ENCODE results near the gene IFI6. TPM values are rescaled to one million over a fixed set of nuclear protein-coding genes. Genes with fewer than 3 reads are reported as not detected.
"Not testable (repeated sequence)": the region's sequence is repeated elsewhere in the genome, so short reads cannot be mapped to it uniquely, and the experiment has no call there.

The IFI6 gene
- total RNA-seq, 2 experiments from 2014 or later: 41.8 to 62.5 TPM

- Mint-ChIP-seq H3K27me3 (no peaks in the 10 kb centered on the region), H3K4me3 (no peak overlapping the region), H3K4me1 (peaks cover 17% of the 10 kb centered on the region), H3K9me3 (ENCODE audit: low read depth) (no peaks in the 10 kb centered on the region), H3K27ac (no peak overlapping the region), H3K36me3 (ENCODE audit: low read depth) (no peaks in the 10 kb centered on the region)
- ATAC-seq (no peak), DNase-seq (no peak)
- intact Hi-C loops (cut with DNase I, micrococcal nuclease): no loop called here
- POLR2A ChIA-PET: no interaction called here
- CTCF ChIA-PET: interaction anchor here (0.6 to 2.8 kb wide), 8 partner anchors 8 to 1700 kb away, joined by 3 to 15 read pairs (median 4); partner anchors contain the start of gene IFI6
Measured at GRCh38 chr1:27649306-27649635, 22.7 kb downstream of the IFI6 start.

DNA sequence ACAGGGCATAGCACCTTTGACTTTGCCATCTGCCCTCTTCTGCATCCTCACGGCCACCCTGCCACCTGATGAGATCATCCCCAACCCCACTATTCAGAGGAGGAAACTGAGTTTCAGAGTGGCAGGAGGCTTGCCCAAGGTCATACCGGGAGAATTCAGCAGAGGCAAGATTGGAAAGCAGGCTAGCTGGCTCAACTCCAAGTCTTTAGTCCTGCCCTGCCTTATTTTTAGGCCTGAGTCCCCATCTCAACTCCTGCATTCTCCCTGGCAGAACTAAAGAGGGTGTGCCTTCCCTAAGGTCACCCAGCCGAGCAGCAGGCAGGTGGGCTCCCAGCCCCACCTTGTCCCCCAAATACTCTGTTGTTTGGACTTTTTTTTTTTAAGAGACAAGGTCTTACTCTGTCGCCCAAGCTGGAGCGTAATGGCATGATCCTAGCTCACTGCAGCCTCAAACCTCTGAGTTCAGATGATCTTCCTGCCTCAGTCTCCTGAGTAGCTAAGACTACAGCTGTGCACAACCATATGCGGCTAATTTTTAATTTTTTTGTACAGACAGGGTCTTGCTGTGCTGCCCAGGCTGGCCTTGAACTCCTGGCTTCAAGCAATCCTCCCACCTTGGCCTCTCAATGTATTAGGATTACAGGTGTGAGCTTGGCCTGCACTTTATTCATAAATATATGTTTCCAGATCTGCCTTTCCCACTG, 23.2 kb downstream of the IFI6 start:
- Mint-ChIP-seq H3K4me1 (peaks cover 21% of the 10 kb centered on the region), H3K27me3 (no peaks in the 10 kb centered on the region), H3K4me3 (no peak overlapping the region), H3K27ac (no peak overlapping the region), H3K9me3 (ENCODE audit: low read depth) (no peaks in the 10 kb centered on the region), H3K36me3 (ENCODE audit: low read depth) (no peaks in the 10 kb centered on the region)
- intact Hi-C loops (cut with DNase I, micrococcal nuclease): no loop called here
- DNase-seq (no peak), ATAC-seq (no peak)
- ChIA-PET CTCF (interaction anchor here (0.6 to 2.8 kb wide), 6 partner anchors 10 to 1700 kb away, joined by 3 to 15 read pairs (median 4); partner anchors contain the start of gene IFI6), POLR2A (no interaction called here)

DNA sequence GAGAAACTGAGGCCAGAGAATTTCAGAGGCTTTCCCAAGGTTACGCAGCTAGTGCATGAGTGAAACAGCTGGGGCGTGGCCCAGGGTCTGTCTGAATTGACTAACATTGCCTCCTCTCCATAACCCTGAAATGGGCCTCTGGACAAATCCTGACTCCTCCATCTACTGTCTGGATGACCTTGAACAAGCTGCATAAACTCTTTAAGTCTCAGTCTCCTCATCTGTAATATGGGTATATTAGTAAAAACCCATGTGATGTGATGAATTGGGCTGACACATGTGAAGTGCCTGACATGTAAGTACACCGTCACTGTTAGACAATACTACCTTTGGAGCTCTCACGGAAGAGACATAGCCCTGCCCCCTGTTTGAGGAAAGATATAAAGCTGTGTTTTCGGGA, 24.7 kb downstream of the IFI6 start:
- intact Hi-C loops (cut with DNase I, micrococcal nuclease): no loop called here
- Mint-ChIP-seq H3K4me1 (peaks cover 26% of the 10 kb centered on the region), H3K9me3 (ENCODE audit: low read depth) (no peaks in the 10 kb centered on the region), H3K27ac (no peak overlapping the region), H3K4me3 (no peak overlapping the region), H3K27me3 (no peaks in the 10 kb centered on the region), H3K36me3 (ENCODE audit: low read depth) (no peaks in the 10 kb centered on the region)
- ChIA-PET CTCF (interaction anchor here (1.3 to 1.7 kb wide), 4 partner anchors 11 to 252 kb away, joined by 3 to 6 read pairs (median 4); no protein-coding TSS in a partner anchor), POLR2A (interaction anchor here (0.5 kb wide), 1 partner anchor 19 kb away, joined by 6 read pairs; no protein-coding TSS in a partner anchor)
- DNase-seq: no peak
- ATAC-seq: no peak

DNA sequence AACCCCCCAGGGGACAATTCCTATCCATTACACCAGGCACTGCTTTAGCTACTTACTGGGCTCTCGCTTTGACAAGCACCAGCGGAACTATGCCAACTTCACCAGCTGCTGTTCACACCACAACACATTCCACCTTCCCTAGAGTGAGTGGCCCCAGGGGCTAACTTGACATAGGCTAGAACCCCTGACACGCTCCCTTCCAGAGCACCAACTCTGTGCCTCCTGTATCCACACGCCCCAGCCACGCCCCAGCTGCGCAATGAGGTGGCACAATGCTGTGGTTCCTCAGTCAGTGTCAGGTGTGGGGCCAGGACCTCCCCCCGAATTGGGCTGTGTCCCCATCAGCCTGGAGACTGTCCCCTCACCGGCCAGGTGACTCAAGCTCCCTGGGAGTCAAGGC, 25.3 kb downstream of the IFI6 start:
- H3K4me3 Mint-ChIP-seq: no peak overlapping the region
- H3K27ac Mint-ChIP-seq: no peak overlapping the region
- ATAC-seq: no peak
- POLR2A ChIA-PET: no interaction called here
- CTCF ChIA-PET: interaction anchor here (0.7 to 1.6 kb wide), 4 partner anchors 12 to 40 kb away, joined by 4 to 6 read pairs (median 6); partner anchors contain the start of gene IFI6
- no peak for DNase-seq
- H3K36me3 Mint-ChIP-seq (ENCODE audit: low read depth): no peaks in the 10 kb centered on the region
- peaks cover 24% of the 10 kb centered on the region for H3K4me1 Mint-ChIP-seq
- H3K27me3 Mint-ChIP-seq: no peaks in the 10 kb centered on the region
- intact Hi-C loops (cut with DNase I, micrococcal nuclease): no loop called here
- H3K9me3 Mint-ChIP-seq (ENCODE audit: low read depth): no peaks in the 10 kb centered on the region

DNA sequence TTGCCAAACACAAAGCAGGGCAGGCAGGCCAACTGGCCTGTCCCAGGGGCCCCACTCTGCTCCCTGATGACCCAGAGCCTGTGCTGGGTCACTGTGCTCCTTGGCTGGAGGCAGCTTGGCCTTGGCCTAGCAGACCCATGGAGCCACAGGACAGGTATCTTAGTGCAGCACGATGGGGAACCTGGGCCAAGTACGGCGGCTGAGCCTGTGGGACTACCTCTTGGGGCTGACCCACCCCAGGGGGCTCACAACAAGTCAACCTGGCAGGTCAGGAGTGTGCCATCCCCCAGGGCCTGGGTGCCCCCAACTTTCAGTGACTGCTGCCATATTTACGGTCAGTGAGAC, 26.9 kb downstream of the IFI6 start:
- H3K4me3 Mint-ChIP-seq: no peak overlapping the region
- H3K36me3 Mint-ChIP-seq (ENCODE audit: low read depth): no peaks in the 10 kb centered on the region
- intact Hi-C loops (cut with DNase I, micrococcal nuclease): no loop called here
- no peaks in the 10 kb centered on the region for H3K27me3 Mint-ChIP-seq
- no peak for DNase-seq
- no peak for ATAC-seq
- H3K4me1 Mint-ChIP-seq: peaks cover 15% of the 10 kb centered on the region
- ChIA-PET CTCF (interaction anchor here (0.7 to 1.3 kb wide), 4 partner anchors 18 to 41 kb away, joined by 4 to 6 read pairs (median 4); partner anchors contain the start of genes AHDC1 and IFI6), POLR2A (no interaction called here)
- no peaks in the 10 kb centered on the region for H3K9me3 Mint-ChIP-seq (ENCODE audit: low read depth)
- no peak overlapping the region for H3K27ac Mint-ChIP-seq

DNA sequence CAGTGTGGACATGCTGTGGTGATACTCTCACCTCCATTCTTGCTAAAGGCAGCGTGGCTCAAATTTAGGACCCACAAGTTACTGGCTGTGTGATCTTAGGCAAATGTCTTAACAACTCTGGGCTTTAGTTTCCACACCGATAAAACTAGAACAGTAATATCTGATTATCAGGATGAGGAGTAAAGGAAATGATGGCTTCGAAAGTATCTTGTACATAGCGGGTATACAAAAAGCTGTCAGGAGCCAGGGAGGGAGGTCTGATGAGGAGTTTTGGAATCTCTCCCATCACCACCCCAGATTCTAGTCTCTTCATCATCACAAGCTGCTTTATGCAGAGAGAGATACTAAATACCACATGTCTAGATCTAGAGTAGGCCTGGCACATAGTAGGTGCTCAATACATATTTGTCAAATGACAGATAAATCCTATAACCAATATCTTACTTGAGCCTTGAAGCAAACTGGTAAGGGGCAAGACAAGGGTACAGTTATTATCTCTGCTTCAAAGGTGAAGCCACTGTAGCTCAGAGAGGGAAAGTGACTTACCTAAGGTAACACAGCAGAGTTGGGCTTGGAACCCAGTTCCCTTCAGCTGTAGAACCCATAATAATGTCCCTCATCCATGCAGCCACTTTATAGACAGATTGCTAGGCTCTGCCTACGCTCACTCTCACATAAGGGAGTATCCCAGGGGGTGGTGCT, 27.5 kb downstream of the IFI6 start:
- Mint-ChIP-seq H3K27me3 (no peaks in the 10 kb centered on the region), H3K4me1 (peaks cover 13% of the 10 kb centered on the region), H3K4me3 (no peak overlapping the region), H3K9me3 (ENCODE audit: low read depth) (no peaks in the 10 kb centered on the region), H3K36me3 (ENCODE audit: low read depth) (no peaks in the 10 kb centered on the region), H3K27ac (no peak overlapping the region)
- CTCF ChIA-PET: interaction anchor here (0.7 to 1.7 kb wide), 9 partner anchors 8 to 257 kb away, joined by 3 to 9 read pairs (median 4); partner anchors contain the start of genes AHDC1 and IFI6
- ATAC-seq (no peak), DNase-seq (no peak)
- POLR2A ChIA-PET: no interaction called here
- intact Hi-C loops (cut with DNase I, micrococcal nuclease): loop anchor here (1.0 kb wide), 1 partner anchor 19 kb away; no protein-coding TSS in a partner anchor

- Mint-ChIP-seq H3K36me3 (ENCODE audit: low read depth) (no peaks in the 10 kb centered on the region), H3K4me3 (no peak overlapping the region), H3K27me3 (no peaks in the 10 kb centered on the region), H3K4me1 (peaks cover 13% of the 10 kb centered on the region), H3K27ac (no peak overlapping the region), H3K9me3 (ENCODE audit: low read depth) (no peaks in the 10 kb centered on the region)
- DNase-seq (peak; percentile 82), ATAC-seq (peak; percentile 99)
- POLR2A ChIA-PET: no interaction called here
- intact Hi-C loops (cut with DNase I, micrococcal nuclease): loop anchor here (1.0 kb wide), 1 partner anchor 20 kb away; no protein-coding TSS in a partner anchor
- CTCF ChIA-PET: interaction anchor here (0.6 to 1.7 kb wide), 14 partner anchors 9 to 466 kb away, joined by 3 to 9 read pairs (median 4); partner anchors contain the start of genes AHDC1 and IFI6
Measured at GRCh38 chr1:27643600-27644368, 28.2 kb downstream of the IFI6 start.

- H3K4me3 Mint-ChIP-seq; H3K27ac Mint-ChIP-seq; DNase-seq; H3K36me3 Mint-ChIP-seq (ENCODE audit: low read depth); POLR2A ChIA-PET; ATAC-seq; H3K9me3 Mint-ChIP-seq (ENCODE audit: low read depth); H3K27me3 Mint-ChIP-seq; intact Hi-C loops (cut with DNase I, micrococcal nuclease): not testable (repeated sequence)
- CTCF ChIA-PET: interaction anchor here (0.7 to 2.2 kb wide), 6 partner anchors 10 to 224 kb away, joined by 3 to 7 read pairs (median 4); partner anchors contain the start of gene IFI6
- H3K4me1 Mint-ChIP-seq: peaks cover 29% of the 10 kb centered on the region
Measured at GRCh38 chr1:27640514-27640913, 31.5 kb downstream of the IFI6 start.

DNA sequence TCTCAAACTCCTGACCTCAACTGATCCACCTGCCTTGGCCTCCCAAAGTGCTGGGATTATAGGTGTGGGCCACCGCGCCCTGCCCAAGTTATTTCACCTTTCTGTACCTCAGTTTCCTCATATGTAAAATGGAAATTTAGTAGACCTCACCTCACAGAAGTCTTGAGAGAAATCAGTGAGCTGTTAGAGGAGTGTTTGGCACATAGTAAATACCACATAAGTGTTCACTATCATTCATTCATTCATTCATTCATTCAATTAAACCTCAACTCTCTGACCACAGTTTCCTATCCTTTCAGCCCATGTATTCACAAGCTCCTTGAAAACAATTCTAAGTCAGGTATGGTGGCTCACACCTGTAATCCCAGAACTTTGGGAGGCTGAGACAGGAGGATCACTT, 33.2 kb downstream of the IFI6 start:
- CTCF ChIA-PET: interaction anchor here (0.9 to 1.9 kb wide), 4 partner anchors 11 to 31 kb away, joined by 3 to 5 read pairs (median 4); no protein-coding TSS in a partner anchor
- POLR2A ChIA-PET: no interaction called here
- peaks cover 31% of the 10 kb centered on the region for H3K4me1 Mint-ChIP-seq

GRCh38 chr1:27638047-27638734, 33.8 kb downstream of the IFI6 start:
- ChIA-PET POLR2A (interaction anchor here (0.7 kb wide), 1 partner anchor 130 kb away, joined by 3 read pairs; no protein-coding TSS in a partner anchor), CTCF (interaction anchor here (0.9 to 1.9 kb wide), 4 partner anchors 12 to 31 kb away, joined by 3 to 5 read pairs (median 4); no protein-coding TSS in a partner anchor)
- intact Hi-C loops (cut with DNase I, micrococcal nuclease): no loop called here
- H3K4me3 Mint-ChIP-seq: no peak overlapping the region
- ATAC-seq (no peak), DNase-seq (no peak)
- peak overlapping the region; percentile 1 for H3K27ac Mint-ChIP-seq
- no peaks in the 10 kb centered on the region for H3K9me3 Mint-ChIP-seq (ENCODE audit: low read depth)
- H3K4me1 Mint-ChIP-seq: peaks cover 32% of the 10 kb centered on the region
- H3K27me3 Mint-ChIP-seq: no peaks in the 10 kb centered on the region
- no peaks in the 10 kb centered on the region for H3K36me3 Mint-ChIP-seq (ENCODE audit: low read depth)

More for the DNA sequence above, 33.2 kb downstream of the IFI6 start:
- DNase-seq (no peak), ATAC-seq (no peak)
- Mint-ChIP-seq H3K27me3 (no peaks in the 10 kb centered on the region), H3K36me3 (ENCODE audit: low read depth) (no peaks in the 10 kb centered on the region), H3K27ac (no peak overlapping the region), H3K9me3 (ENCODE audit: low read depth) (no peaks in the 10 kb centered on the region), H3K4me3 (no peak overlapping the region)
- intact Hi-C loops (cut with DNase I, micrococcal nuclease): no loop called here

Measured in activated CD4-positive, alpha-beta T cell treated with anti-CD3 and anti-CD28 coated beads for 36 hours (primary cell).